SU-DHL-6 (cell line): ENCODE data around the gene TRIM5.

Experiments used
- CTCF ChIP-seq: fragments of 200-600 bp; sonication (generic); IDR thresholded peaks from one replicate; pipeline ENCODE4 v1.5.1; 2017; ENCODE audit warnings: antibody characterized with exemption, mild to moderate bottlenecking, low read length, moderate library complexity; ENCODE audit not compliant: insufficient read depth, poor library complexity, severe bottlenecking
- EZH2phosphoT487 ChIP-seq: fragments of 200-600 bp; sonication (generic), shearing (Covaris generic); conservative IDR thresholded peaks from 2 replicates; pipeline ENCODE4 v1.6.1; 2018; ENCODE audit warnings: mild to moderate bottlenecking, antibody characterized with exemption, low read length, moderate library complexity, mixed read lengths

GRCh38 chr11:5620651-5621521 is 64.0 kb downstream of the TRIM5 start:
- TF ChIP-seq CTCF (no peak), EZH2phosphoT487 (no peak)
